Measurements from ENCODE around the gene SMAD1. TPM values are rescaled to one million over a fixed set of nuclear protein-coding genes. Genes with fewer than 3 reads are reported as not detected.

Gene SMAD1
- total RNA-seq, 2 donors from 2014 or later: 25.1 to 28.3 TPM

- no peak for DNase-seq
- H3K9me3 ChIP-seq (ENCODE audit: control insufficient read depth, low read length): peaks cover 28% of the 10 kb centered on the region
- H3K27ac ChIP-seq (ENCODE audit: low read depth, low read length): no peak overlapping the region
- Mint-ChIP-seq H3K27me3 (ENCODE audit: insufficient read depth) (no peaks in the 10 kb centered on the region), H3K36me3 (ENCODE audit: low read depth) (peaks cover 25% of the 10 kb centered on the region), H3K9me3 (peaks cover 17% of the 10 kb centered on the region), H3K27ac (no peak overlapping the region), H3K4me3 (no peak overlapping the region), H3K4me1 (peaks cover 29% of the 10 kb centered on the region)
- H3K27me3 ChIP-seq (ENCODE audit: control insufficient read depth, insufficient read depth, low read length, poor library complexity, severe bottlenecking): no peaks in the 10 kb centered on the region
- WGBS, 2 experiments (ENCODE audit: insufficient coverage in 1 of 2, insufficient read length in 1 of 2): 92 to 100% methylated on average over 1 to 2 of the region's 2 CpGs
- TF ChIP-seq CTCF (conservative IDR thresholded peaks at IDR 0.05): no peak
- H3K4me3 ChIP-seq (ENCODE audit: low read length): no peak overlapping the region
- H3K36me3 ChIP-seq (ENCODE audit: control insufficient read depth, insufficient read depth, low read length): peaks cover 13% of the 10 kb centered on the region
- no peaks in the 10 kb centered on the region for H3K4me1 ChIP-seq (ENCODE audit: control insufficient read depth, insufficient read depth, low read length)
- no peak overlapping the region for H3K9ac ChIP-seq (ENCODE audit: extremely low read depth, low read length, poor library complexity, severe bottlenecking)
Observed at GRCh38 chr4:145511913-145512522, 30.4 kb downstream of the SMAD1 start.

GRCh38 chr4:145513020-145513621, 31.5 kb downstream of the SMAD1 start:
- TF ChIP-seq CTCF (conservative IDR thresholded peaks at IDR 0.05): no peak
- peak overlapping the region; percentile 12 for H3K4me3 ChIP-seq (ENCODE audit: low read length)
- H3K4me1 ChIP-seq (ENCODE audit: control insufficient read depth, insufficient read depth, low read length): no peaks in the 10 kb centered on the region
- H3K9ac ChIP-seq (ENCODE audit: extremely low read depth, low read length, poor library complexity, severe bottlenecking): no peak overlapping the region
- H3K4me1 Mint-ChIP-seq: peaks cover 21% of the 10 kb centered on the region
- H3K27me3 Mint-ChIP-seq (ENCODE audit: insufficient read depth): no peaks in the 10 kb centered on the region
- no peaks in the 10 kb centered on the region for H3K27me3 ChIP-seq (ENCODE audit: control insufficient read depth, insufficient read depth, low read length, poor library complexity, severe bottlenecking)
- H3K36me3 ChIP-seq (ENCODE audit: control insufficient read depth, insufficient read depth, low read length): peaks cover 13% of the 10 kb centered on the region
- H3K4me3 Mint-ChIP-seq: no peak overlapping the region
- H3K36me3 Mint-ChIP-seq (ENCODE audit: low read depth): peaks cover 34% of the 10 kb centered on the region
- H3K27ac ChIP-seq (ENCODE audit: low read depth, low read length): no peak overlapping the region
- WGBS, 2 experiments (ENCODE audit: insufficient coverage in 1 of 2, insufficient read length in 1 of 2): 89 to 90% methylated on average over 3 of the region's 4 CpGs
- H3K27ac Mint-ChIP-seq: no peak overlapping the region
- H3K9me3 ChIP-seq (ENCODE audit: control insufficient read depth, low read length): peaks cover 28% of the 10 kb centered on the region
- peaks cover 17% of the 10 kb centered on the region for H3K9me3 Mint-ChIP-seq
- no peak for DNase-seq

- WGBS, 2 experiments (ENCODE audit: insufficient coverage in 1 of 2, insufficient read length in 1 of 2): 91 to 100% methylated on average over 1 of the region's 1 CpG
- no peaks in the 10 kb centered on the region for H3K4me1 ChIP-seq (ENCODE audit: control insufficient read depth, insufficient read depth, low read length)
- H3K4me1 Mint-ChIP-seq: peaks cover 6% of the 10 kb centered on the region
- H3K27me3 ChIP-seq (ENCODE audit: control insufficient read depth, insufficient read depth, low read length, poor library complexity, severe bottlenecking): no peaks in the 10 kb centered on the region
- H3K27ac Mint-ChIP-seq: no peak overlapping the region
- H3K4me3 Mint-ChIP-seq: no peak overlapping the region
- peaks cover 6% of the 10 kb centered on the region for H3K36me3 ChIP-seq (ENCODE audit: control insufficient read depth, insufficient read depth, low read length)
- H3K9me3 ChIP-seq (ENCODE audit: control insufficient read depth, low read length): no peaks in the 10 kb centered on the region
- H3K27me3 Mint-ChIP-seq (ENCODE audit: insufficient read depth): no peaks in the 10 kb centered on the region
- TF ChIP-seq CTCF (conservative IDR thresholded peaks at IDR 0.05): no peak
- H3K4me3 ChIP-seq (ENCODE audit: low read length): no peak overlapping the region
- no peak overlapping the region for H3K9ac ChIP-seq (ENCODE audit: extremely low read depth, low read length, poor library complexity, severe bottlenecking)
- H3K36me3 Mint-ChIP-seq (ENCODE audit: low read depth): peaks cover 16% of the 10 kb centered on the region
- no peaks in the 10 kb centered on the region for H3K9me3 Mint-ChIP-seq
- H3K27ac ChIP-seq (ENCODE audit: low read depth, low read length): no peak overlapping the region
- DNase-seq: no peak
Observed at GRCh38 chr4:145520172-145520571, 38.5 kb downstream of the SMAD1 start.
